Measurements from ENCODE around the gene RIN2. TPM values are rescaled to one million over a fixed set of nuclear protein-coding genes. Genes with fewer than 3 reads are reported as not detected.

The RIN2 gene
- total and polyA plus RNA-seq, 9 of the 15 experiments (the other 6 are each of a cell fraction or from before 2014, with no cell fraction given): 0.09 TPM; not detected in 8

DNA sequence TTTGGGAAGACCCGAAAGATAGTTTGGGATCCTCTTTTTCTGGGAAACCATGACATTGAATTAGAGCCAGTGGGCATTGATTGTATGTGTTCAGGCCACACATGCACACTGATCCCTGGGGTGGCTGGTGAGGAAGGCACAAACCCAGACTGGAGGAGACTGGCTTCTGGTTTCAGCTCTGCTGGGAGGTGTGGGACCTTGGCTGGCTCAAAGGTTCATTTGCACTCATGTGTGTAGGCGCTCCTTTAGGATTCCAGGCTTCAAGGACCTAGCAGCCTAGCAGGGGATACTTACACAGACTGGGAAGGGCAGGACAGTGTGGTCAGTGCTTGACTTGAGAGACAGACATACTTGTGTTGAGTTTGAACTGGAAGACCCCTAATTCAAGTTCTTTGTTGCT, 7.2 kb downstream of the RIN2 start (continued):
- TF ChIP-seq, protein P1, sequence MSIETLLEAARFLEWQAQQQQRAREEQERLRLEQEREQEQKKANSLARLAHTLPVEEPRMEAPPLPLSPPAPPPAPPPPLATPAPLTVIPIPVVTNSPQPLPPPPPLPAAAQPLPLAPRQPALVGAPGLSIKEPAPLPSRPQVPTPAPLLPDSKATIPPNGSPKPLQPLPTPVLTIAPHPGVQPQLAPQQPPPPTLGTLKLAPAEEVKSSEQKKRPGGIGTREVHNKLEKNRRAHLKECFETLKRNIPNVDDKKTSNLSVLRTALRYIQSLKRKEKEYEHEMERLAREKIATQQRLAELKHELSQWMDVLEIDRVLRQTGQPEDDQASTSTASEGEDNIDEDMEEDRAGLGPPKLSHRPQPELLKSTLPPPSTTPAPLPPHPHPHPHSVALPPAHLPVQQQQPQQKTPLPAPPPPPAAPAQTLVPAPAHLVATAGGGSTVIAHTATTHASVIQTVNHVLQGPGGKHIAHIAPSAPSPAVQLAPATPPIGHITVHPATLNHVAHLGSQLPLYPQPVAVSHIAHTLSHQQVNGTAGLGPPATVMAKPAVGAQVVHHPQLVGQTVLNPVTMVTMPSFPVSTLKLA (conservative IDR thresholded peaks at IDR 0.05): no peak
- TF ChIP-seq ZNF79 (CRISPR knock-in tag; IDR thresholded peaks at IDR 0.05; ENCODE audit: low read depth) (no peak), ARNT (IDR thresholded peaks at IDR 0.05) (no peak), ZNF41 (CRISPR knock-in tag; conservative IDR thresholded peaks at IDR 0.05) (no peak)

DNA sequence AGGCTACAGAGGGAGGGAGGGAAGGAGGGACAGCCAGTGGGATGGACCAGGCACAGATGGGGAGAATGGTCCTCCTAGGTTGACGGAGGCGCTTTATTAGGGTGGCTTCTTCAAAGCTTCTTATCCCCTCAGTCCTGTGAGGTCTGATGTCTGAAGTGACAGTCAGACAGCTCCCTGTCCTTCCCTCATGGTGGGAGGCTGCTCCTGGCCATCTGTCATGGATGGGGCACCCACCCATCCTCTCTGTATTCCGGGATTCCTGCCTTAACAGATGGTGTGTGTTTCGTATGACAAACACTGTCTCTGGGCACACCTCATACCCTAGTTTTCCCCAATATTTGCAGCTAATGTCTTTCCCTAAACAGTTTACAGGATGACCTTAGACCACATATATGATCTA, 7.9 kb downstream of the RIN2 start:
- intact Hi-C loops (cut with micrococcal nuclease): no loop called here
- no peak for TF ChIP-seq KLF1 (tag; IDR thresholded peaks at IDR 0.05)
- no peak for TF ChIP-seq FOXP1 (CRISPR knock-in tag; IDR thresholded peaks at IDR 0.05)
- TF ChIP-seq, protein P2, sequence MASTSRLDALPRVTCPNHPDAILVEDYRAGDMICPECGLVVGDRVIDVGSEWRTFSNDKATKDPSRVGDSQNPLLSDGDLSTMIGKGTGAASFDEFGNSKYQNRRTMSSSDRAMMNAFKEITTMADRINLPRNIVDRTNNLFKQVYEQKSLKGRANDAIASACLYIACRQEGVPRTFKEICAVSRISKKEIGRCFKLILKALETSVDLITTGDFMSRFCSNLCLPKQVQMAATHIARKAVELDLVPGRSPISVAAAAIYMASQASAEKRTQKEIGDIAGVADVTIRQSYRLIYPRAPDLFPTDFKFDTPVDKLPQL (IDR thresholded peaks at IDR 0.05; ENCODE audit: extremely low read depth, insufficient read length): no peak
- TF ChIP-seq, protein P3, sequence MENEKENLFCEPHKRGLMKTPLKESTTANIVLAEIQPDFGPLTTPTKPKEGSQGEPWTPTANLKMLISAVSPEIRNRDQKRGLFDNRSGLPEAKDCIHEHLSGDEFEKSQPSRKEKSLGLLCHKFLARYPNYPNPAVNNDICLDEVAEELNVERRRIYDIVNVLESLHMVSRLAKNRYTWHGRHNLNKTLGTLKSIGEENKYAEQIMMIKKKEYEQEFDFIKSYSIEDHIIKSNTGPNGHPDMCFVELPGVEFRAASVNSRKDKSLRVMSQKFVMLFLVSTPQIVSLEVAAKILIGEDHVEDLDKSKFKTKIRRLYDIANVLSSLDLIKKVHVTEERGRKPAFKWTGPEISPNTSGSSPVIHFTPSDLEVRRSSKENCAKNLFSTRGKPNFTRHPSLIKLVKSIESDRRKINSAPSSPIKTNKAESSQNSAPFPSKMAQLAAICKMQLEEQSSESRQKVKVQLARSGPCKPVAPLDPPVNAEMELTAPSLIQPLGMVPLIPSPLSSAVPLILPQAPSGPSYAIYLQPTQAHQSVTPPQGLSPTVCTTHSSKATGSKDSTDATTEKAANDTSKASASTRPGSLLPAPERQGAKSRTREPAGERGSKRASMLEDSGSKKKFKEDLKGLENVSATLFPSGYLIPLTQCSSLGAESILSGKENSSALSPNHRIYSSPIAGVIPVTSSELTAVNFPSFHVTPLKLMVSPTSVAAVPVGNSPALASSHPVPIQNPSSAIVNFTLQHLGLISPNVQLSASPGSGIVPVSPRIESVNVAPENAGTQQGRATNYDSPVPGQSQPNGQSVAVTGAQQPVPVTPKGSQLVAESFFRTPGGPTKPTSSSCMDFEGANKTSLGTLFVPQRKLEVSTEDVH (IDR thresholded peaks at IDR 0.05; ENCODE audit: low read depth, partially characterized antibody): no peak
- TF ChIP-seq ZNF311 (CRISPR knock-in tag; IDR thresholded peaks at IDR 0.05): no peak
- TF ChIP-seq, protein P4, sequence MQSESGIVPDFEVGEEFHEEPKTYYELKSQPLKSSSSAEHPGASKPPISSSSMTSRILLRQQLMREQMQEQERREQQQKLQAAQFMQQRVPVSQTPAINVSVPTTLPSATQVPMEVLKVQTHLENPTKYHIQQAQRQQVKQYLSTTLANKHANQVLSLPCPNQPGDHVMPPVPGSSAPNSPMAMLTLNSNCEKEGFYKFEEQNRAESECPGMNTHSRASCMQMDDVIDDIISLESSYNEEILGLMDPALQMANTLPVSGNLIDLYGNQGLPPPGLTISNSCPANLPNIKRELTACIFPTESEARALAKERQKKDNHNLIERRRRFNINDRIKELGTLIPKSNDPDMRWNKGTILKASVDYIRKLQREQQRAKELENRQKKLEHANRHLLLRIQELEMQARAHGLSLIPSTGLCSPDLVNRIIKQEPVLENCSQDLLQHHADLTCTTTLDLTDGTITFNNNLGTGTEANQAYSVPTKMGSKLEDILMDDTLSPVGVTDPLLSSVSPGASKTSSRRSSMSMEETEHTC (IDR thresholded peaks at IDR 0.05): no peak
- no peak for TF ChIP-seq ZNF197 (CRISPR knock-in tag; IDR thresholded peaks at IDR 0.05; ENCODE audit: low read depth)
- TF ChIP-seq, protein P5, sequence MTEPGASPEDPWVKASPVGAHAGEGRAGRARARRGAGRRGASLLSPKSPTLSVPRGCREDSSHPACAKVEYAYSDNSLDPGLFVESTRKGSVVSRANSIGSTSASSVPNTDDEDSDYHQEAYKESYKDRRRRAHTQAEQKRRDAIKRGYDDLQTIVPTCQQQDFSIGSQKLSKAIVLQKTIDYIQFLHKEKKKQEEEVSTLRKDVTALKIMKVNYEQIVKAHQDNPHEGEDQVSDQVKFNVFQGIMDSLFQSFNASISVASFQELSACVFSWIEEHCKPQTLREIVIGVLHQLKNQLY (CRISPR knock-in tag; conservative IDR thresholded peaks at IDR 0.05): no peak
- TF ChIP-seq ARID1B (IDR thresholded peaks at IDR 0.05): no peak
- no peak for TF ChIP-seq NFATC3 (IDR thresholded peaks at IDR 0.05)
- TF ChIP-seq ZNF274 (IDR thresholded peaks at IDR 0.05; ENCODE audit: borderline replicate concordance, low read depth, low read length): no peak

More for the DNA sequence above, 7.9 kb downstream of the RIN2 start:
- no TSS peak for BruUV-seq (replicated peaks)
- no peaks in the 10 kb centered on the region for H3K36me3 ChIP-seq (ENCODE audit: control insufficient read depth, insufficient read depth, low read length)
- H3K4me2 ChIP-seq (ENCODE audit: insufficient read depth, low read length): no peak overlapping the region
- H3K9ac ChIP-seq (ENCODE audit: insufficient read depth in 1 of 2, low read depth in 2 of 2, low read length in 2 of 2): no peak overlapping the region
- H3K4me1 ChIP-seq (replicated peaks in 1 of 2; ENCODE audit: control insufficient read depth in 2 of 2, insufficient read depth in 2 of 2, low read length in 2 of 2): no peaks in the 10 kb centered on the region
- H3K4me3 ChIP-seq: no peak overlapping the region
- no peak for DNase-seq (ENCODE audit: extremely low read depth in 1 of 4, low spot score in 3 of 4)
- no peak for ATAC-seq
- no peaks in the 10 kb centered on the region for H3K9me3 ChIP-seq (replicated peaks; ENCODE audit: control insufficient read depth, insufficient read depth, low read depth, low read length)
- H4K20me1 ChIP-seq (replicated peaks; ENCODE audit: control insufficient read depth, insufficient read depth, low read length): 0 out of 2 replicates have a peak, but pooled peaks cover 4% of the 10 kb centered on the region
- POLR2A ChIA-PET: no interaction called here
- no peak overlapping the region for H2AFZ ChIP-seq (ENCODE audit: low read depth, low read length)
- no peaks in the 10 kb centered on the region for H3K9me1 ChIP-seq (ENCODE audit: control insufficient read depth, insufficient read depth, low read length)
- FAIRE-seq: no peak
- H3K27ac ChIP-seq (ENCODE audit: extremely low read depth, low read depth, low read length): no peak overlapping the region
- CTCF ChIA-PET (ENCODE audit: low intra/inter-chr PET ratio): interaction anchor here (0.6 kb wide), 1 partner anchor 20 kb away, joined by 3 read pairs; no protein-coding TSS in a partner anchor
- 10% methylated on average over 4 of the region's 4 CpGs for WGBS (ENCODE audit: insufficient coverage, low coverage, missing lambda C conversion rate)
- no peaks in the 10 kb centered on the region for H3K79me2 ChIP-seq (ENCODE audit: control insufficient read depth, insufficient read depth, low read length)
- in situ Hi-C loops (cut with MboI): no loop called here
- no peaks in the 10 kb centered on the region; a peak in 2 of 5 replicates for H3K27me3 ChIP-seq (ENCODE audit: control insufficient read depth in 2 of 2, insufficient read depth in 2 of 2, low read length in 2 of 2)
